Thoracic aorta (tissue), 2 donors: Measurements from ENCODE around the gene NAGA. TPM values are rescaled to one million over a fixed set of nuclear protein-coding genes. Genes with fewer than 3 reads are reported as not detected.

Experiments
- ATAC-seq: fragments of 150-250 bp; one replicate; pipeline ENCODE4 v1.8.0; 2017; ENCODE audit warnings: low read depth; ENCODE audit not compliant: insufficient number of reproducible peaks, low FRiP score
- DNase-seq: peaks from one replicate; pipeline ENCODE4 v3.0.0-alpha.2; 2020; ENCODE audit warnings: low spot score
- H3K27ac ChIP-seq, 2 donors: fragments of 200-600 bp; sonication (generic); 1 replicate in 1 of 2; 2 replicates in 1 of 2; pipeline ENCODE4 v1.5.1; 2016; ENCODE audit warnings: mild to moderate bottlenecking in 2 of 2, moderate library complexity in 2 of 2
- H3K27me3 ChIP-seq: fragments of 200-600 bp; sonication (generic); replicated peaks from 2 replicates; pipeline ENCODE4 v1.6.0; 2016; ENCODE audit warnings: mild to moderate bottlenecking; ENCODE audit not compliant: insufficient read depth
- H3K36me3 ChIP-seq: fragments of 200-600 bp; sonication (generic); one replicate; pipeline ENCODE4 v1.5.1; 2016
- H3K4me1 ChIP-seq, 2 donors: fragments of 200-600 bp; sonication (generic); 1 replicate in 1 of 2; 2 replicates in 1 of 2; pipeline versions ENCODE4 v1.5.1 to v1.6.0; 2016; ENCODE audit warnings: low read depth in 2 of 2, mild to moderate bottlenecking in 1 of 2; ENCODE audit not compliant: control insufficient read depth in 1 of 2
- H3K4me3 ChIP-seq: fragments of 200-600 bp; sonication (generic); 2 replicates; pipeline ENCODE4 v1.5.1; 2016; ENCODE audit warnings: mild to moderate bottlenecking
- H3K9me3 ChIP-seq: fragments of 200-600 bp; sonication (generic); 2 replicates; pipeline ENCODE4 v1.5.1; 2016
- total RNA-seq, 2 donors: library from RNA; depleted of rRNA; stranded (reverse); fragments of >200 nt; gene quantifications; one replicate each; pipeline versions ENCODE4 v1.1.0 to v1.2.3, GENCODE V29; 2016
- TF ChIP-seq, protein P1 (sequence below): fragments of 200-600 bp; sonication (generic); IDR thresholded peaks from one replicate; pipeline ENCODE4 v1.5.1; 2019; ENCODE audit warnings: antibody characterized with exemption

The NAGA gene
- total RNA-seq, 2 donors from 2014 or later = 41.7 to 52.7 TPM

DNA sequence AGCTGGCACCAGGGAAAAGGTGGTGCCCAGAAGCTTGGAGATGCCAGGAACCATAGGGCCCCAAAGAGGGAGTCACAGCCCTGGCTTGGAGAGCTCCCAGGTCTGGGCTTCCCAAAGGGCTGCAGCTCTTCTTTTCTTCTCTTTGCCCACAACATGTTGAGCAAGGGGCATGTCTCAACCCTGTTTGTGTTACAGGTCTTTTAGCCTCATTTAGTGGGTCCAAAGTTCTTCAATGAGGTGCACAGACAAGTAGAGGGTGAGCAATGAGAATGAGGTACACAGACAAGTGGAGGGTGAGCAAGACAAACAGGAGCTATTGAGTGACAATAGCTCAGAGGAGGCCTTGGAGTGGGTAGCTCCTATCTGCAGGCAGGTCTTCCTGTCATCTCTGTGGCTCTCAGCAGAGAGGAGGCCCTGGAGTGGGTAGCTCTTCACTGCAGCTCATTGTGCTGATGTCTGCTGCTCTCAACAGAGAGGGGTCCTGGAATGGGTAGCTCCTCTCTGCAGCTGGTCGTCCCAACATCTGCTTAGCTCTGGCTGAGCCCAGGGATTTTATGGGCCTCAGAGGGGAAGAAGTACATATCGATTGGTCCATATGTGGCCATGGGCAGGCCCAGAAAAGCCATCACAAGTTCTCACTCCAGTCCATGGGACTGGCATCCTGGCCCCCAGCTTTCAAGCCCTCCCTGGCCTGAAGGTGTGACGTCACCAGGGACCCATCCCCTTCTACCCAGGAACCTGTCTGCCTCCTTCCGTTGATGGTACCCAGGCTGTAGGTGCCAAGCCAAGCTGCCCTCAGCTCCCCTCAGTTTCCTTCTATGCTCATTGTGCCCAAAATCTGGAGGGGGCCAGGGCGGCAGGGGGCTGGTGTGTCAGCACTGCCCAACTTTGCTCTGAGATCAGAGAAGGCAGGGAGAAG is 37.1 kb downstream of the NAGA start:
- DNase-seq (no peak), ATAC-seq (no peak)
- Histone ChIP-seq H3K9me3 (no peaks in the 10 kb centered on the region), H3K27me3 (no peaks in the 10 kb centered on the region), H3K4me1 (no peaks in the 10 kb centered on the region), H3K27ac (no peak overlapping the region), H3K36me3 (no peaks in the 10 kb centered on the region), H3K4me3 (no peak overlapping the region)
- TF ChIP-seq, protein P1, sequence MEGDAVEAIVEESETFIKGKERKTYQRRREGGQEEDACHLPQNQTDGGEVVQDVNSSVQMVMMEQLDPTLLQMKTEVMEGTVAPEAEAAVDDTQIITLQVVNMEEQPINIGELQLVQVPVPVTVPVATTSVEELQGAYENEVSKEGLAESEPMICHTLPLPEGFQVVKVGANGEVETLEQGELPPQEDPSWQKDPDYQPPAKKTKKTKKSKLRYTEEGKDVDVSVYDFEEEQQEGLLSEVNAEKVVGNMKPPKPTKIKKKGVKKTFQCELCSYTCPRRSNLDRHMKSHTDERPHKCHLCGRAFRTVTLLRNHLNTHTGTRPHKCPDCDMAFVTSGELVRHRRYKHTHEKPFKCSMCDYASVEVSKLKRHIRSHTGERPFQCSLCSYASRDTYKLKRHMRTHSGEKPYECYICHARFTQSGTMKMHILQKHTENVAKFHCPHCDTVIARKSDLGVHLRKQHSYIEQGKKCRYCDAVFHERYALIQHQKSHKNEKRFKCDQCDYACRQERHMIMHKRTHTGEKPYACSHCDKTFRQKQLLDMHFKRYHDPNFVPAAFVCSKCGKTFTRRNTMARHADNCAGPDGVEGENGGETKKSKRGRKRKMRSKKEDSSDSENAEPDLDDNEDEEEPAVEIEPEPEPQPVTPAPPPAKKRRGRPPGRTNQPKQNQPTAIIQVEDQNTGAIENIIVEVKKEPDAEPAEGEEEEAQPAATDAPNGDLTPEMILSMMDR = no peak

DNA sequence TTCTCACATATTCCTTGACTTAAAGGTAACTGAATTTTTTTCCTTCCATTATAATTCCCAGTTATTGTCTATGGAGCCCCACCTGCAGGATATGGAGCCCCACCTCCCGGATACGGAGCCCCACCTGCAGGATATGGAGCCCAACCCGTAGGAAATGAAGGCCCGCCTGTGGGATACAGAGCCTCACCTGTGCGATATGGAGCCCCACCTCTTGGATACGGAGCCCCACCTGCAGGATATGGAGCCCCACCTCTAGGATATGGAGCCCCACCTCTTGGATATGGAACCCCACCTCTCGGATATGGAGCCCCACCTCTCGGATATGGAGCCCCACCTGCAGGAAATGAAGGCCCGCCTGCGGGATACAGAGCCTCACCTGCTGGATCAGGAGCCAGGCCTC is 43.9 kb downstream of the NAGA start:
- Histone ChIP-seq H3K9me3 (no peaks in the 10 kb centered on the region), H3K4me3 (no peak overlapping the region), H3K4me1 (no peaks in the 10 kb centered on the region), H3K27ac (no peak overlapping the region), H3K36me3 (no peaks in the 10 kb centered on the region), H3K27me3 (no peaks in the 10 kb centered on the region)
- ATAC-seq = no peak
- TF ChIP-seq, protein P1 = no peak
- DNase-seq = no peak

DNA sequence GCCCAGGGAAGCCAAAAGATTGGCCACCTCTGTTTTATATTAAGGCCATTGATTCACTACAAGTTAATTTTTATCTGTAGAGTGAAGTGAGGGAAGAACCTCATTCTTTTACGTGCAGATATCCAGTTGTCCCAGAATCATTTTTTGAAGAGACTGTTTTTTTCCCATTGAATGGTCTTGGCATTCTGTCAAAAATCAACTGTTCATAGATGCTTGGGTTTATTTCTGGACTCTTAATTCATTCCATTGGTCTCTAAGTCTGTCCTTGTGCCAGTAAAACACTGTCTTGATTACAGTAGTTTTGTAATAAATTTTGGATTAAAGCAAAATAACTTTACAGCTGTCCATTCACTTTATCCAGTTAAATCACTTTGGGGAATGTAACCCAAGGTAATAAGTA is 45.2 kb downstream of the NAGA start:
- Histone ChIP-seq H3K4me1 (no peaks in the 10 kb centered on the region), H3K9me3 (no peaks in the 10 kb centered on the region), H3K36me3 (no peaks in the 10 kb centered on the region), H3K27ac (no peak overlapping the region), H3K27me3 (no peaks in the 10 kb centered on the region), H3K4me3 (no peak overlapping the region)
- TF ChIP-seq, protein P1 = no peak
- DNase-seq (no peak), ATAC-seq (no peak)

DNA sequence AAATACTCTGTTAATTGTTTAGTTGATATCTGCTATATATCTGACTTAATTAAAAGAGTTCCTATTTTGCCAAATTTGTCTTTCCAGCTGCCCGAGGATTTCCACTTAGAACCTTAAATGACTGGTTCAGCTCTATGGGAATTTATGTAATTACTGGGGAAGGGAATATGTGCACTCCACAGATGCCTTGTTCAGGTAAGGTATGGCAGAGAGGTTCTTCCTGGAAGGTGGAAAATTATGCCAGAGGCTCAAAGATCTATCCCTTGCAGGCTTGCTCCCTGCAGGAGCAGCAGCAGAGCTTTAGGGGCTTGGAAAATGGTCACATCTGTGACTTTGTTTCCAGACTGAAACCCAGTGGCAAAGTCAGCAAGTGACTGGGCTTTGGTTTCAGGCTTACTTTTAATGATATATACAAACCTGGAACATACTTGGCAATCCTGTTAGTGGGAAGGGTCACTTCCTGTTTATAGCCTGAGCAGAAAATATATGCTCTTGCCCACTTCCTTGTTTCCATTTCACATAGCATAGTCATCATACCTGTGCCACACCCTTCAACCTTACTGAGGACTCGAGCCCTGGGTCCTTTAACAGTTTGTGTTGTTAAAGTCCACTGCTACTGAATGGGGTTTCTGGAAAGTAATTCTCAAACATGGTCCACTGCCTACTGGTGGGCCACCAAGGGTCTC is 48.3 kb downstream of the NAGA start:
- Histone ChIP-seq H3K36me3 (no peaks in the 10 kb centered on the region), H3K27me3 (no peaks in the 10 kb centered on the region), H3K9me3 (no peaks in the 10 kb centered on the region), H3K4me3 (no peak overlapping the region), H3K4me1 (no peaks in the 10 kb centered on the region), H3K27ac (no peak overlapping the region)
- ATAC-seq = no peak
- TF ChIP-seq, protein P1 = no peak
- DNase-seq = no peak

DNA sequence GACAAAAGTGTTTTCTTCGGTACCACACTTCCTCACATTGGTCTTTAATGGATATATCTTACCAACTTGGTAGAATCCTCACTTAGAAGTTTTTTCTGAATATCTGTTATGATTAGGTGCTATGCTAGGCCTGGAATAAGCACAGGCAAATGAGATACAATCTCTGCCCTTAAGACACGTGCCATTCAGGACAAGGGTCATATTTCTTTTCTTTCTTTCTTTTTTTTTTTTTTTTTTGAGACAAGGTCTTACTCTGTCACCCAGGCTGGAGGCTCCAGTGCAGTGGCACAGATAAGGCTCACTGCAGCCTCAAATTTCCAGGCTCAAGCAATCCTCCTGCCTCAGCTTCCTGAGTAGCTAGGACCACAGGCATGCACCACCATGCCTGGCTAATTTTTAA is 49.0 kb downstream of the NAGA start:
- no peaks in the 10 kb centered on the region for H3K9me3 ChIP-seq
- DNase-seq (no peak), ATAC-seq (no peak)
- H3K4me3 ChIP-seq = no peak overlapping the region
- TF ChIP-seq, protein P1 = no peak
- no peaks in the 10 kb centered on the region for H3K27me3 ChIP-seq
- H3K4me1 ChIP-seq = no peaks in the 10 kb centered on the region
- H3K27ac ChIP-seq = no peak overlapping the region
- no peaks in the 10 kb centered on the region for H3K36me3 ChIP-seq
